HG03139 (cell line): Measurements from ENCODE around the gene ANKRD10.

Experiments
- ATAC-seq: cut with Tn5 transposase; IDR thresholded peaks from one replicate; pipeline ENCODE4 v1.9.1; 2021; ENCODE audit not compliant: unreplicated experiment

Gene ANKRD10

GRCh38 chr13:110835721-110836604 lies 78.9 kb downstream of the ANKRD10 start:
- no peak for ATAC-seq

- no peak for ATAC-seq
Observed at GRCh38 chr13:110834572-110834971, 80.3 kb downstream of the ANKRD10 start.

- no peak for ATAC-seq
Observed at GRCh38 chr13:110832531-110832930, 82.3 kb downstream of the ANKRD10 start.

- no peak for ATAC-seq
Observed at GRCh38 chr13:110832205-110832479, 82.7 kb downstream of the ANKRD10 start.

GRCh38 chr13:110831437-110832204 lies 83.2 kb downstream of the ANKRD10 start:
- ATAC-seq: no peak

GRCh38 chr13:110830800-110831371 lies 84.0 kb downstream of the ANKRD10 start:
- no peak for ATAC-seq

GRCh38 chr13:110830331-110830730 lies 84.5 kb downstream of the ANKRD10 start:
- no peak for ATAC-seq

- ATAC-seq: no peak
Observed at GRCh38 chr13:110829486-110829885, 85.4 kb downstream of the ANKRD10 start.

- ATAC-seq: no peak
Observed at GRCh38 chr13:110828705-110829104, 86.2 kb downstream of the ANKRD10 start.
